PC-3 (cell line): ENCODE measurements around the gene PCBP3. TPM values are rescaled to one million over a fixed set of nuclear protein-coding genes. Genes with fewer than 3 reads are reported as not detected.

Experiments
- ATAC-seq: fragments of 200-7000 bp; cut with Tn5 transposase; 2 replicates; pipeline ENCODE4 v1.9.1; 2020; ENCODE audit warnings: mild to moderate bottlenecking, moderate library complexity
- BruUV-seq: library from RNA; stranded (reverse); fragments of 400-500 nt; replicated peaks from 2 replicates; lab custom pipeline; 2021; lab: Mats Ljungman, UMichigan
- CTCF ChIA-PET: fragments of 300-600 bp; sonication (Branson Sonifier 250); formaldehyde crosslinking; loops from one replicate; lab custom pipeline; 2022; ENCODE audit warnings: antibody characterized with exemption; lab: Charles Lee
- POLR2A ChIA-PET: fragments of 300-600 bp; sonication (Branson Sonifier 250); formaldehyde crosslinking; loops from one replicate; lab custom pipeline; 2022; ENCODE audit warnings: antibody characterized with exemption; ENCODE audit not compliant: unreplicated experiment; lab: Charles Lee
- DNase-seq: peaks from one replicate; pipeline ENCODE4 v3.0.0-alpha.2; 2015
- H2AFZ ChIP-seq: fragments of 300-600 bp; sonication (generic); 2 replicates; pipeline ENCODE4 v1.6.0; 2016; ENCODE audit warnings: antibody characterized with exemption, low read length
- H3F3A ChIP-seq: fragments of 300-600 bp; sonication (generic); one replicate; pipeline ENCODE4 v1.6.0; 2017; ENCODE audit warnings: antibody characterized with exemption, low read length, control low read depth, mild to moderate bottlenecking; ENCODE audit not compliant: unreplicated experiment
- H3K27ac ChIP-seq: fragments of 300-600 bp; sonication (generic); 2 replicates; pipeline ENCODE4 v1.5.1; 2016; ENCODE audit warnings: mild to moderate bottlenecking, low read length
- H3K27me3 ChIP-seq: fragments of 300-600 bp; sonication (generic); 2 replicates; pipeline ENCODE4 v1.6.1; 2016; ENCODE audit warnings: low read length, mixed read lengths
- H3K36me3 ChIP-seq: fragments of 300-600 bp; sonication (generic); 2 replicates; pipeline ENCODE4 v1.6.1; 2016; ENCODE audit warnings: low read depth, mixed run types, low read length, mixed read lengths
- H3K4me1 ChIP-seq: fragments of 300-600 bp; sonication (generic); 2 replicates; pipeline ENCODE4 v1.5.1; 2016; ENCODE audit warnings: low read length; ENCODE audit not compliant: insufficient read depth
- H3K4me2 ChIP-seq: fragments of 300-600 bp; sonication (generic); 2 replicates; pipeline ENCODE4 v1.6.0; 2016; ENCODE audit warnings: low read length
- H3K4me3 ChIP-seq: fragments of 300-600 bp; sonication (generic); 2 replicates; pipeline ENCODE4 v1.5.1; 2016; ENCODE audit warnings: mild to moderate bottlenecking, low read length, mixed read lengths
- H3K79me2 ChIP-seq: fragments of 300-600 bp; sonication (generic); 2 replicates; pipeline ENCODE4 v1.6.1; 2017; ENCODE audit warnings: low read length, mixed read lengths
- H3K9ac ChIP-seq: fragments of 300-600 bp; sonication (generic); 2 replicates; pipeline ENCODE4 v1.6.0; 2016; ENCODE audit warnings: mild to moderate bottlenecking, low read length
- H3K9me2 ChIP-seq: fragments of 300-600 bp; sonication (generic); replicated peaks from 2 replicates; pipeline ENCODE4 v1.6.1; 2016; ENCODE audit warnings: mixed run types, low read length, mixed read lengths
- H3K9me3 ChIP-seq: fragments of 300-600 bp; sonication (generic); 2 replicates; pipeline ENCODE4 v1.6.1; 2016; ENCODE audit warnings: low read length, mixed read lengths
- H4K20me1 ChIP-seq: fragments of 300-600 bp; sonication (generic); 2 replicates; pipeline ENCODE4 v1.6.1; 2016; ENCODE audit warnings: low read length, mixed read lengths
- CTCF ChIP-seq: fragments of 300-600 bp; sonication (generic); conservative IDR thresholded peaks from 2 replicates; pipeline ENCODE4 v1.5.1; 2017; ENCODE audit warnings: antibody characterized with exemption, low read depth, mild to moderate bottlenecking, low read length
- EZH2 ChIP-seq: fragments of 300-600 bp; sonication (generic); IDR thresholded peaks from one replicate; pipeline ENCODE4 v1.6.1; 2017; ENCODE audit warnings: antibody characterized with exemption, mild to moderate bottlenecking, low read length; ENCODE audit not compliant: unreplicated experiment
- EZH2phosphoT487 ChIP-seq: fragments of 300-600 bp; sonication (generic); IDR thresholded peaks from 2 replicates; pipeline ENCODE4 v1.6.1; 2018; ENCODE audit warnings: mild to moderate bottlenecking, antibody characterized with exemption, low read length, borderline replicate concordance
- intact Hi-C: fragments of 100-400 bp; cut with micrococcal nuclease; formaldehyde crosslinking; loops from 2 replicates; pipeline ENCODE4 v1.9.0; 2023
- total RNA-seq: library from RNA; depleted of rRNA; stranded (reverse); fragments of >200 nt; gene quantifications from 2 replicates; pipeline ENCODE4 v1.2.3, GENCODE V29; 2014

PCBP3 gene
- total RNA-seq, 1 experiment from 2014 or later: 2.4 TPM

- POLR2A ChIA-PET: no interaction called here
- no peaks in the 10 kb centered on the region for H3F3A ChIP-seq
- no peaks in the 10 kb centered on the region for H3K27me3 ChIP-seq
- H3K79me2 ChIP-seq: no peaks in the 10 kb centered on the region
- H3K9ac ChIP-seq: no peak overlapping the region
- CTCF ChIA-PET: no interaction called here
- ATAC-seq: no peak
- no peaks in the 10 kb centered on the region for H3K9me2 ChIP-seq
- no peaks in the 10 kb centered on the region for H4K20me1 ChIP-seq
- no peak overlapping the region for H3K4me3 ChIP-seq
- H3K9me3 ChIP-seq: no peaks in the 10 kb centered on the region
- no peak for DNase-seq
- intact Hi-C loops: no loop called here
- H3K27ac ChIP-seq: no peak overlapping the region
- H3K4me1 ChIP-seq: no peaks in the 10 kb centered on the region
- no peaks in the 10 kb centered on the region for H3K36me3 ChIP-seq
- H3K4me2 ChIP-seq: no peak overlapping the region
- no peak overlapping the region for H2AFZ ChIP-seq
- no TSS peak for BruUV-seq
- no peak for TF ChIP-seq EZH2
- TF ChIP-seq CTCF: no peak
- TF ChIP-seq EZH2phosphoT487: no peak
These were observed 215.7 kb downstream of the PCBP3 start for GRCh38 chr21:45859041-45859761.

DNA sequence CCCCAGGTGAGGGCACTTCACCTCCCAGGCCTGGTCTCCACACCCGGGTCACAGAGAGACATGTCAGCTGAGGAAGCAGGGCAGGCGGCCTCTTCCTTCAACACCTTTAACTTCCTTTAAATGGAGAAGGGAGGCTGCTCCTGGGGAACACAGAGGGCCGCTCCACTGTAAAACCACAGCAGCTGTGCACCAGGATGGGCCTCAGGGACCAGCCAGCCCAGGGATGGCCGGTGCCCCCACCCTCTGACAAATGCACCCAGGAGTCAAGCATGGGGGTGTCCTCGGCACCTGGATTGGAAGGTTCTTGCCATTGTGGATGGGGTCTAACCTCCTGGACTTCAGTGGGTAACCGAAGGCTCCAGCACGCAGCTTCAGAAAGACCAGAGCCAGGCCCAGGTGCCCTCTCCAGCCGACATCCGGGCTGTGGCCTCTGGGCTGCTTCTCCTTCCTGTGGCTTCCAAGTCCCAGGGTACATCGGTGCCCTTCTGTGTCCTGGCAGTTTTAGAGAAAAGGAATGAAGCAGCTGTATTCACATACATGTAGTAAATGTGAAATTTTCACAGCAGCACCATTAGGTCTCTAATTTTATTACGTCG, 216.3 kb downstream of the PCBP3 start:
- no peak overlapping the region for H3K27ac ChIP-seq
- DNase-seq (no peak), ATAC-seq (no peak)
- no peak overlapping the region for H3K4me2 ChIP-seq
- H3K27me3 ChIP-seq: no peaks in the 10 kb centered on the region
- no peak overlapping the region for H2AFZ ChIP-seq
- no peak overlapping the region for H3K9ac ChIP-seq
- H3K9me3 ChIP-seq: no peaks in the 10 kb centered on the region
- TF ChIP-seq EZH2phosphoT487 (no peak), EZH2 (no peak), CTCF (no peak)
- H3K36me3 ChIP-seq: no peaks in the 10 kb centered on the region
- H3F3A ChIP-seq: no peaks in the 10 kb centered on the region
- H4K20me1 ChIP-seq: no peaks in the 10 kb centered on the region
- ChIA-PET CTCF (no interaction called here), POLR2A (no interaction called here)
- no TSS peak for BruUV-seq
- intact Hi-C loops: no loop called here
- no peaks in the 10 kb centered on the region for H3K9me2 ChIP-seq
- no peaks in the 10 kb centered on the region for H3K79me2 ChIP-seq
- peaks cover 6% of the 10 kb centered on the region for H3K4me1 ChIP-seq
- H3K4me3 ChIP-seq: no peak overlapping the region

DNA sequence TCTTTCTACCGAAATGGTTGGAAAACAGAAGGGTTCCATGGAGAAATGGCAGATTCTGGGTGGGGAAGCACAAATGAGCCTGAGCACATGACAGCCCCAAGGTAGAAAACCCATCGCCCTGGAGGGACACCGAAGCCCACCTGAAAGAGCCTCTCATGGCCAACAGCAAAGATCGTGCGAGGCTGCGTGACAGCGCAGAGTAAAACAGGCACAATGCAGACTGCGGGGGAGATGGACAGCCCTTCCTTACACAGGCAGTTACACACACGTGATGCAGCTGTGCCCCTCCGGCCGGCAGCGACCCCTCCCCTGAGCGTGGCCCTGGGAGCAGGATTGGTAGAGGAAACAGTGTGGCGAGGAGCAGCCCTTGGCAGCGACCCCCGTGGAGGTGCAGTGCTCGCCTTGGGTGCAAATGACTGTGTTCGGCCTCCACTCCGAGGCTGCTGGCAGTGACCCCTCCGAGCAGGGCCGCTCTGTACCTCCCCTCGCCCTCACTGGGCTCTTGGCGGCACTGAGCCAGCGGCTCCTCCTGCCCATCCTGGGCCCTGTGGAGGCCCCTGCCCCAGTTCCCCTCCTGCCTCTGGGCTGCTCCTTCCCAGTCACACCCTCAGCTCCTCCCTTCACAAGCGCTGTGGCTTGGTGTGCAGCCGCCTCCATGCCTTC, 217.1 kb downstream of the PCBP3 start:
- Histone ChIP-seq H3K4me1 (peaks cover 14% of the 10 kb centered on the region), H3K9me3 (no peaks in the 10 kb centered on the region), H3K4me2 (no peak overlapping the region), H4K20me1 (no peaks in the 10 kb centered on the region), H3K9me2 (no peaks in the 10 kb centered on the region), H2AFZ (no peak overlapping the region), H3K4me3 (no peak overlapping the region), H3K36me3 (no peaks in the 10 kb centered on the region), H3K79me2 (no peaks in the 10 kb centered on the region), H3K27ac (no peak overlapping the region), H3K9ac (no peak overlapping the region), H3F3A (no peaks in the 10 kb centered on the region), H3K27me3 (no peaks in the 10 kb centered on the region)
- DNase-seq (no peak), ATAC-seq (no peak)
- intact Hi-C loops: no loop called here
- TF ChIP-seq CTCF: no peak
- TF ChIP-seq EZH2: no peak
- no peak for TF ChIP-seq EZH2phosphoT487
- ChIA-PET CTCF (no interaction called here), POLR2A (no interaction called here)
- no TSS peak for BruUV-seq
